SIG-M5 treated with dmso at 0.1 percent for 504 hours (cell line): ENCODE measurements around the gene MTIF2.
"Not testable (repeated sequence)": the region's sequence is repeated elsewhere in the genome, so short reads cannot be mapped to it uniquely, and the experiment has no call there.

Source experiments
- DNase-seq: peaks from one replicate; lab custom pipeline; 2025; ENCODE audit not compliant: unreplicated experiment; lab: John Stamatoyannopoulos, UW

The MTIF2 gene, protein sequence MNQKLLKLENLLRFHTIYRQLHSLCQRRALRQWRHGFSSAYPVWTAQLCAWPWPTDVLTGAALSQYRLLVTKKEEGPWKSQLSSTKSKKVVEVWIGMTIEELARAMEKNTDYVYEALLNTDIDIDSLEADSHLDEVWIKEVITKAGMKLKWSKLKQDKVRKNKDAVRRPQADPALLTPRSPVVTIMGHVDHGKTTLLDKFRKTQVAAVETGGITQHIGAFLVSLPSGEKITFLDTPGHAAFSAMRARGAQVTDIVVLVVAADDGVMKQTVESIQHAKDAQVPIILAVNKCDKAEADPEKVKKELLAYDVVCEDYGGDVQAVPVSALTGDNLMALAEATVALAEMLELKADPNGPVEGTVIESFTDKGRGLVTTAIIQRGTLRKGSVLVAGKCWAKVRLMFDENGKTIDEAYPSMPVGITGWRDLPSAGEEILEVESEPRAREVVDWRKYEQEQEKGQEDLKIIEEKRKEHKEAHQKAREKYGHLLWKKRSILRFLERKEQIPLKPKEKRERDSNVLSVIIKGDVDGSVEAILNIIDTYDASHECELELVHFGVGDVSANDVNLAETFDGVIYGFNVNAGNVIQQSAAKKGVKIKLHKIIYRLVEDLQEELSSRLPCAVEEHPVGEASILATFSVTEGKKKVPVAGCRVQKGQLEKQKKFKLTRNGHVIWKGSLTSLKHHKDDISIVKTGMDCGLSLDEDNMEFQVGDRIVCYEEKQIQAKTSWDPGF

GRCh38 chr2:55268907-55269644 is at the start of gene MTIF2:
Gene MTIF2 (minus strand): TSS chr2:55269231. CDS start chr2:55263858, 5,373 bp downstream.
- DNase-seq = peak; percentile 95

DNA sequence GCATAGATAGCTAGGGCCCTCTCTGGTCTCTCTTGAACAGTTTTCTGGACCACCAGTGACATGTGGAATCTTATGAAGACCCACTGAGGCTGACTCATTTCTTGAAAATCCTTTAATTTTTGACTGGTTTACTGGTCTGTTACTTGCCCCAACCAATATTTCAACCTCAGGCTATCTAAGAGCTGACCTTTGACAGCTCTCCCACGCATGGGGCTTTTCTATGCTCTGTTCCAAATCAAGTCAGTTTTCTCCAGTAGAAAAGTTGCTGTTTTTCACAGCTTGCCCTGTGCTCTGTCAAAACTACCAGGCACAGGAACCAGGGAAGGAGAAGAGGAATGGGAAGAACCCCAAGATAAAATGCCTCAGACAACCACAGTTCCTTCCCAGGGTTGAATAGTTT is 46.0 kb upstream of the MTIF2 start:
- DNase-seq = no peak

DNA sequence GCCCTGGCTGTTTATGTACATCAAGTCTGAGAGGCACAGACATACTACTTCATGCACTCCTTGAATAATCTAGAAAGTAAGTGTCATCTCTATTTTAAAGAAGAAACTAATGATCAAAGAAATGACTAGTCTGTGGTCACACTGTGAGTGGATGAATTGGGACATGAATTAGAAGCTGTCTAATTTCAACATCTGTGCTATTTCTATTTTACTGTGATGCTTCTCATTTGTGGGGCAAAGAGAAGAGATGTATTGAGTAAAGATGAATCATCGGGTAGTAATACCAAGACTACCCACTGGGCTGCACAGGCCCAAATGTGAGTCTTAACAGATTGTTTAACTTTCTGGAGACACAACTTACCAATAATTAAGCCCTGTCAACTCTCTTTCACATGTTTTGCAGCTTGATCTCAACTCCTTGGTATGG is 42.4 kb upstream of the MTIF2 start:
- peak; percentile 93 for DNase-seq

GRCh38 chr2:55309446-55309845 is 40.4 kb upstream of the MTIF2 start:
- DNase-seq = no peak

DNA sequence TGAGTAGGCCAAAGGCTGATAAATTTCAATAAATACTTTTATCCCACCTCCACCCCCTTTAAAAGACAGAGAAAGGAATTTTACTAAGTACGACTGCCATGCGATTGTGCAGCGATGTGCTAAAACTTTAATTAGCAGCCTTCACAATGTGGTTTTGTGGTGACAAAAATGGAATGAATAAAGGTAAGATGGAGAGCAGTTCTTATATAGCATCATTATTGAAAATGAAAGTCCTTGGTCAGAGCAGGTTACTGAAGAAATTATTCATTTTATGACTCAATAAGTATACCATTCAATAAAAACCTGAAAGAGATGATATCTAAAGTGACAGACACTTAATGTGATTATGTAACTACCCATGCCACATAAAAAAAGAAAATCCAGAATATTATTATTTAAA is 33.2 kb upstream of the MTIF2 start:
- no peak for DNase-seq

DNA sequence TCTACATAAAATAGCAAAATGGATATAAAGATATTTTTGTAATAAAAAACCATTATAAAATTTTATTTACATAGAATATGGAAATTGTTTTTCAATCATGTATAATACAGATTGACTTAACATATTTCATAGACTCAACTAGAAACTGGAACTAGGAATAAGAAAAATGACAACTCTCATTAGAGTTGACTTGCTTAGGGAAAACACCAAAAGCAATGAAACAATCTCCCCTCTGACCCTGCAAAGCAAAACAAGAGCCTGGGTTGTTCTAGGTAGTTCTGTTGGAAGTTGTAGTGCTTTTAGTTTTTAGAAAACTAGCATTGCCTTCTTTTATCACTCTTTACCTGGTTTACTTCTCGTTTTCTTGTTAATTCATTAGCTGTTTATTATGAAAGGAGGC is 32.2 kb upstream of the MTIF2 start:
- no peak for DNase-seq

DNA sequence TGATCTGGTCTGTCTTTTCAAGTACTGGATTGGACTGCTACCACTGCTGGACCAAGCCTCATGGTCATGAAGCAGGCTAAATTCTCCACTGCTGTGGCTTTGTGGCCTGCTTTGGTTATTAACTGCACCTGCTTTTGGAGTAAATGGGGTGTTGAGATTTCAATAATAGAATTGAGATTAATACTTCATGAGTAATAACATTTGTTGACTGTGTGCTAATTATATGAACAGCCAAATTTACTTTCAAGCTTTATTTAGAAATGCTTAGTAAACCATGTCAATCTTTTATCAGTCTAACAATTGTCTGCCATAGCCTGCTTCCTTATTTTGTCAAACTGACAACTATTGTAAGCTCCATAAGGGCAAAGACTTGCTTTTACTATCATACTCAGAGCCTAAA is 27.4 kb upstream of the MTIF2 start:
- no peak for DNase-seq

DNA sequence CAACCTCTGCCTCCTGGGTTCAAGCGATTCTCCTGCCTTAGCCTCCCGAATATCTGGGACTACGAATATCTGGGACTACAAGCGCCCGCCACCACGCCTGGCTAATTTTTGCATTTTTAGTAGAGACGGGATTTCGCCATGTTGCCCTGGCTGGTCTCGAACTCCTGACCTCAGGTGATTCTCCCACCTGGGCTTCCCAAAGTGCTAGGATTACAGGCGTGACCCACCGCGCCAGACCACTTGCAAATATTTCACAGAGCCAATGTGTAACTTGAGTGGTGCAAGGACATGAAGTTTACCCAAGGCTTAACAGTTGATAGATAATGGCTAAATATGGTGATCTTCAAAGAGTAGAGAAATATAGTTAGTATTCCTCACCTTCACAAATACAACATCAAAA is 14.1 kb upstream of the MTIF2 start:
- no peak for DNase-seq

- peak; percentile 91 for DNase-seq
Observed at GRCh38 chr2:55282110-55282917, 13.3 kb upstream of the MTIF2 start.

GRCh38 chr2:55280851-55281546 is 12.0 kb upstream of the MTIF2 start:
- DNase-seq = not testable (repeated sequence)

DNA sequence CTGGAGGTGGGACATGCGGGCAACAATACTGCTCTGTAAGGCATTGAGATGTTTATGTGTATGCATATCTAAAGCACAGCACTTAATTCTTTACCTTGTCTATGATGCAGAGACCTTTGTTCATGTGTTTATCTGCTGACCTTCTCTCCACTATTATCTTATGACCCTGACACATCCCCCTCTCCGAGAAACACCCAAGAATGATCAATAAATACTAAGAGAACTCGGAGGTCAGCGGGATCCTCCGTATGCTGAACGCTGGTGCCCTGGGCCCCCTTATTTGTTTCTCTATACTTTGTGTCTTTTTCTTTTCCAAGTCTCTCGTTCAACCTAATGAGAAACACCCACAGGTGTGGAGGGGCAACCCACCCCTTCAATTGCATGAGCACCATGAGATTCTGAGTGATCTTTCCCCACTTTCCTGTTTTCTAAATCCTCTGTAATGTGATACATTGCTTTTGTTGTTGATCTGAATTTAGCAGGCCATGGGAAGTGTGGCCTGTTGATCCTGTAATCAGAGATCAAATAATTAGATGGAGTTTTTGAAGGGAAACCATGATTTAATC is 10.9 kb upstream of the MTIF2 start:
- DNase-seq = not testable (repeated sequence)

DNA sequence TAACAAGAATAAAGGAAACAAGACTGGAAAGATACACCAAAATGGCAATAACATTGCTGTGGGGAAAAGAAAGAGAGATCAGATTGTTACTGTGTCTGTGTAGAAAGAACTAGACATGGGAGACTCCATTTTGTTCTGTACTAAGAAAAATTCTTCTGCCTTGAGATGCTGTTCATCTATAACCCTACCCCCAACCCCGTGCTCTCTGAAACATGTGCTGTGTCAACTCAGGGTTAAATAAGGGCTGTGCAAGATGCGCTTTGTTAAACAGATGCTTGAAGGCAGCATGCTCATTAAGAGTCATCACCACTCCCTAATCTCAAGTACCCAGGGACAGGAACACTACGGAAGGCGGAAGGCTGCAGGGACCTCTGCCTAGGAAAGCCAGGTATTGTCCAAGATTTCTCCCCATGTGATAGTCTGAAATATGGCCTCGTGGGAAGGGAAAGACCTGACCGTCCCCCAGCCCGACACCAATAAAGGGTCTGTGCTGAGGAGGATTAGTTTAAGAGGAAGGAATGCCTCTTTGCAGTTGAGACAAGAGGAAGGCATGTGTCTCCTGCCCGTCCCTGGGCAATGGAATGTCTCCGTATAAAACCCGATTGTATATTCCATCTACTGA is 10.3 kb upstream of the MTIF2 start:
- DNase-seq = not testable (repeated sequence)

DNA sequence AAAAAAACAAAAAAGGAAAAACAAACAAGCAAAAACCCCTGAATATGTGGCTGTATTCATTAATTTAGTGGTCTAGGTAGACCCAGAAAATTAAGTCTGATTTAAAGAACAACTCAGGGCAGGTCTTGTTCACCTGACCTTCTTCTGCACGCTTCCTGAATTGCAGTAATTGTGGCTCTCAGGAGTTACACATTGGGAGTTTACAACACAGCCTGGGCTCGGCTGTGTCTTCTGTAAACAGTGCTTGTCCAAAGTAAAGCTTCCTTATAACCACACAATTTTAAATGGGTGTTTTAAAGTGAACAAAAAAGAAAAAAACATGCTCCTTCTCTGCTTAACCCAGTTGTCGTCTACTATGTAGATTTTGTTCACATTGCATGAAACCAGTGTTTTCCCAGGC is 8.3 kb upstream of the MTIF2 start:
- DNase-seq = no peak

- DNase-seq = not testable (repeated sequence)
Observed at GRCh38 chr2:55274346-55274745, 5.3 kb upstream of the MTIF2 start.

DNA sequence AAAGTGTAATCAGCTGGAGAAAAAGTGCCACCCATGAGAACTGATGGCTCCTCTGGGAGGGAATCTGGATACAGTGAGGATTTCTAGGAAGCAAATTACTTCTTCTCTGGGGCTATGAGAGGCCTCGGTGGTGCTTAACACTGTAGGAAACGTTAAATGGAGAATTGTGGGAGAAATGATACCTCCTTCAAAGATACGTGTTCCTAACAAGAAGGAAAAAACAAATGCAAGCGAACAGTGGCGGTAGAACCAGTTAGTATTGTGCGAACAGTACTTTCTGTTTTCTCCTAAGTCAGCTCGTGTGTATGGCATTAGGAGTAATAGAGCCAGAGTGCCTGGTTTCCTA is 587 bp upstream of the MTIF2 start:
- DNase-seq = no peak

DNA sequence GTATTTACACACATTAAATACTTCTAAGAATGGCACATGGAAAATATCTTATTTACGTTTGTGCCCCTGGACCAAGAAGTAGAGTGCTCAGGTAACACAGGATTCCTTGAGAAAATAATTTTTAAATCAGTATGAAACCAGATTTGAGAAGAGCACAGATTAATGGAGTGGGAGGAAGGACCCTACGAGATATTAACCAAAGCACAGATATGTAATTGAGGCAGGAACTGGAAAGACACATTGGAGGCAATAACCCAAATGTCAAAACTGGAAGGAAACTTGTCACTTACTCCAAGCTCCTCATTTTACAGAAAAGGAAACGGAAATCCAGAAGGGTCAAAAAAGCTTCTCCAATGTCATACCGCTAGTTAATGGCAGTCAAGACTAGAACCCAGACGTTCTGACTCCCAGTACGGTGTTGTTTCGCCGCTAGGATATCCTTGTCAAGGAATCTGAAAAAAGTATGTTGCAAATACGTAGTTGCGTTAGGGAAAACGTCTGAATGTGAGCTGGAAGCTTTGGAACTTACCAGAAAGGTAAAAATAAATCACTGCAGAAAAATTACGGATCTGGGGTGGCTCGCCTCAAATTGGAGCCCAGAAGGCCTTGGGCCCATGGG is 634 bp downstream of the MTIF2 start:
- no peak for DNase-seq

GRCh38 chr2:55259586-55259985 is 9.4 kb downstream of the MTIF2 start:
- not testable (repeated sequence) for DNase-seq

- DNase-seq = no peak
Observed at GRCh38 chr2:55252832-55253231, 16.2 kb downstream of the MTIF2 start.

DNA sequence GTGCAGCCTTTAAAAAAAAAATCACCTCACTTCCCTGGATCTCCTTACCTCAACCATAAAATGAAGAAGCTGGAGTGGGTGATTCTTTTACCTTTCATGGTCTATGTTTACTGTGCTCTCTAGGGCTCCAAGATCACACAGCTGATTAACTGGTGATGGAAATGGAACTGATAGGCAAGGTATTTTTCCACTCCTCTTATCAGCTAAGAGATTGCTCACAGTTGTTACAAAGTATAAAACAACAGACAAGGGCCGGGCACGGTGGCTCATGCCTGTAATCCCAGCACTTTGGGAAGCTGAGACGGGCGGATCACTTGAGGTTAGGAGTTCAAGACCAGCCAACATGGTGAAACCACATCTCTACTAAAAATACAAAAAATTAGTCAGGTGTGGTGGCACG is 22.0 kb downstream of the MTIF2 start:
- DNase-seq = no peak
